IPS DF 4.7 (cell line): ENCODE data around the gene SLC25A51.
"Not testable (repeated sequence)": the region's sequence is repeated elsewhere in the genome, so short reads cannot be mapped to it uniquely, and the experiment has no call there.

ENCODE experiments used
- DNase-seq: peaks from one replicate; pipeline ENCODE4 v3.0.0-alpha.2; 2013; ENCODE audit warnings: low spot score; ENCODE audit errors: extremely low read depth

Gene SLC25A51

DNA sequence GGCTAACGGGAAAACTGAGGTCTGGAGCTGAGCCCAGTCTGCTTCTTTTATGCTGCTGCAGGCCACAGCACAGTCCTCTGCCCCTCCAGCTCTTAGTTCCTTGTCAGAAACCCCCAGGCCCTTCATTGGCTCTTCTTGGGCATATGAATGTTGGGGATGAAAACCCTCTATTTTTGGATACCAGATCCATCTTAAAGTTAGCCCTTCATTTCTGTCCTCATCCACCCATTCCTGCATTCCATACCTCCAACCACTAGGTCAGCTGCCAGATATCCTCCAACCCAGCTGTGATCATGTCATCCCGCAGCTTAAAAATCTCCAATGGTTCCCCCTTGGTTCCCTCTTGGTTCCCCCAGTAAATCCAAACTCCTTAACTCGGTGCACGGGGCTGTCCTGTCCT, 1.8 kb upstream of the SLC25A51 start:
- no peak for DNase-seq

DNA sequence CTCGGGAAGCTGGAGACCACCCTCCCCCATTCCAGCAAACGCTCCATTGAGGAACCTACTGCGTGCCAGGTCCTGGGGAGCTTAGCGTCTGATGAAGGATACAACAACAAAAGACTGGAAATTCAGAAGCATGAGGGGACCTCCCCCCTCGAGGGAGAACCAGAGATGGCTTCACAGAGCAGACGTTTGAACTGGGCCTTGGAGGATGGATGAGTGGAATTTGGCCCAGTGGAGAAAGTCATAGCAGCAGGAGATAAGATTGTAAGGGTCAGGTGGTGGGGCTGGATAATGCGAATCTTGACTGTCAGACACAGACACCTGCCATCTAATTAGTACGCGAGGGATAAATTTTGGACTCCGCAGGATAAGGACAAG, 1.2 kb upstream of the SLC25A51 start:
- no peak for DNase-seq

DNA sequence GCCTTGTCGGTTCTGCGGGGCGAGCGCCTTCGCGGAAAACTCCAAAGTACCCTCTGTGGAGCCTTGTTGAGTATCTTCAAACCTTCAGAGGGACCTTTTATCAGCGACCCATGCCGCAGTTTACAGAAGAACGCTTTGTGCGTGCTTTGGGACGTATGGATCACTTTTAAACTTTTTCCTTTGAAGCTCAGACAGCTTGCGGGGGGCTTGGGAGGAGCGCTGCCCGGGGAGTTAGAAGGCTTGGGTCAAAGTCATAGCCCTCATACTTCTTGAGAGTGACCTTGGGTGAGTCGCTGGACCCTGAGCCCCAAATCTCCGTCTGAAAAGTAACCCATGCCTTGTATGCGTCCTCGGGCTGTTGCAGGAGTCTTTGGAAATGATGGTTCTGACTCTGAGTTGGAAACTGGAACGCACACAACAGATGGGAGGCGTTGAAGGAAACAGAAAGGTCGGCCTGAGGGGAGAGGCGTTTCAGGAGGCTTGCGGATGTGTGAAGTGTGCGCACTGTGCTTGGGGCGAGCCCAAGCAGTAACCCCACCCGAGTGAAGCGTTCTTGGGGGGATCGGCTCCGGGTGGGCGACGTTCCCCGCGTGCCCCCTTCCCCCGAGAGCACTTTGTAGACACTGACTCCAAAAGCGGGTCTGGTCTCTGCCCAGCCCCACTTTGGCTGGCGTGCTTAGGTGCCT, 661 bp upstream of the SLC25A51 start:
- DNase-seq: no peak

DNA sequence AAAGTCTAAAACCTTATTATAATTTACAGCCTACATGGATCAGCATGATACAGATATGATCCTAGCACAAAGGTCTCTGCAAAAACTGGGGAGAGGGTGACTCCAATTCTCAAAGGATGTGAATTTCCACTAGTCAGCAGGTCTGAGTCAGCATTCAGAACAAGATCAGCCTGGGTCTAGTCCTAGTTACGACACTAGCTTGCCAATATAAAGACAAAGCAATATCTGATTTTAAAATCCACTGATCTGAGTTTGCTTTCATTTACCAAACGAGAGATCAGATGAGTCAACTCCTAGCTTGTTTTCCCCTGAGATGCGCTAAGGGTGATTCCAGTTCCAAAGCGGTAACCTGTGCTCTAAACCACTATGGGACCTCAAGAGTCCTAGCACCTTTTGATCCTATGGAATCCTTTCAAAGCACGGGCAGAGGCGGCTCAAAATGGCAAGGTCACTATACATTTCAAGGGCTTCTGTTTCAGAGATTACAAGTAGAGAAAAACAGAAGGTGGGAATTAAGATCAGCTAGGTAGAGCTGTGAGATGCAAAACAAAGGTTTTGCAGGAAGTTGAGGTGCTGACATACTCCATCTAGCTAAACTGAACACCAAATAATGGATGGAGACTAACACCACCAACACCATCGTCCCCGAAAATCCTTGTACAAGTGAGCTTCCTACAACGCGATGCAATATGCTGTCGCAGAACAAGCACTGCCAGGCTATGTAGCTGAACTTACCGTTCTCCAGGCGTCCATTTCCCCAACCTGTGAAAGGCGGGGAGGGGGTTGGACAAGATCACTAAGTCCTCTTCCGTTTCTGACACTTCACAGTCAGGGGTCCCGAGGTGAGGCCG, 906 bp downstream of the SLC25A51 start:
- DNase-seq: no peak

DNA sequence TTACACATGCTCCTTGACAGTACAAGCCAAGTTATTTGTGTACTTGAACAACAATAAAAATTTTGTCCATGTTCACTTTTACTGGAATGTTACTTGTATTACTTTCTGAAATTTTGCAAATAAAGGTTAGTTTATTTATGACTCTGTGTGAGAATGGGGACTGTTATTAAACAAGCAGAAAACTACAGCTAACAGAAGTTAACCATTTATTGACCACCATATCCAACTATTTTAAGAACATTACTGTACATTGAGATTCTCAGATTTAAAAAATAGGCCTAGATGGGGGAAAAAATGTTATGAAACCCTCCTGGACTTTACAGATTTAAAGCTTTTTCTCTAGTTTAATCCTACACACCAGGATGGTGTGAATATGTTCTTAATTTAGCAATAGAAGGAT, 1.8 kb downstream of the SLC25A51 start:
- no peak for DNase-seq

DNA sequence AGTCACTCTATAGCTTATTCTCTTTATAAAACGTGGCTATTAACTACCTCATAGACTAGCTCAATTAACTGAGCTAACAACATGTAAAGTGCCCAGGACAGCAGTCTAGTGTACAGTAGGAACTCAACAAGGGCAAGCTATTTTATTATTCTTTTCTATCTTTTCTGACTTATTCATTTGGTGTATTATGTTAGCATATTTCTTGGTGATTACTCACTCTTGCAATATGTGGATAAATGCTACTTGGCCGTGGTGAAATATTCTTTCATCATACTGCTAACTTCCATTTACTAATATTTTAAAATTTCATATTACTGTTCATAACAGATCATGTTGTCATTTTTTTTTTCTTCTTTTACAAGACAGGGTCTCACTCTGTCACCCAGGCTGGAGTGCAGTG, 4.9 kb downstream of the SLC25A51 start:
- no peak for DNase-seq

DNA sequence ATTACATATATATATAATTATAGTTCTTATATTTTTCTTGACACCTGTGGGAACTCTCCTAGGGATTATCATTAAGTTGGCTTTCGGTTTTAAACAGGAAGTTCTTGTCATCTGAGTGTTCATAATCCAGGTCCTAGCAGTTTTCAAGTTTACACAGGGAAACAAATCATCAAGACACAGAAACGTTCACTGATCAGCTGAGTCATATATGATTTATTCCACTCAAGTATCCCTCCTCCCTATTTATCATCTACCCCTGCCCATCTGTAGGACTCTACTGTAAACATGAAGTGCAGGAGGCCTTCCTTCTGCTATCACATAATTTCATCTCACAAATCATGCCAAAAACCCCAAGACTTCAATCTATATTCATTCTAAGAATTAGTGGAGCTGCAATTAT, 6.3 kb downstream of the SLC25A51 start:
- no peak for DNase-seq

DNA sequence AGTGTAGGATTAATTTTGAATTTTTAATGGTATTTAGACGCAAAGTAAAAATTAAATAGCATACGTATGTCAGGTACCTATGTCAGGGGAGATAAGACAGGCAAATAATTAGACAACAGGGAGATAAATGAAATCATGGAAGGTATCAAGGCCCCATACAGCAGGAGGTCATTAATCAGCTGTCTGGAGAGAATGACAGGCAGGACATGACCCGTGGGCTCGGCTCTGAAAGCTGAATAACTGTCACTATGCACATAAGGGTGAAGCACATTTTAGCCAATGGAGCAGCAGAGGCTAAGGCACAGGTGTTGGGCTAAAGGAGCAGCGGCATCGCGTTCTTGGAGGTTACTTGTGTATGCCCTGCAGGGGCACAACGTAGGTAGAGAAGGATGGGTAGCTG, 11.9 kb downstream of the SLC25A51 start:
- no peak for DNase-seq

DNA sequence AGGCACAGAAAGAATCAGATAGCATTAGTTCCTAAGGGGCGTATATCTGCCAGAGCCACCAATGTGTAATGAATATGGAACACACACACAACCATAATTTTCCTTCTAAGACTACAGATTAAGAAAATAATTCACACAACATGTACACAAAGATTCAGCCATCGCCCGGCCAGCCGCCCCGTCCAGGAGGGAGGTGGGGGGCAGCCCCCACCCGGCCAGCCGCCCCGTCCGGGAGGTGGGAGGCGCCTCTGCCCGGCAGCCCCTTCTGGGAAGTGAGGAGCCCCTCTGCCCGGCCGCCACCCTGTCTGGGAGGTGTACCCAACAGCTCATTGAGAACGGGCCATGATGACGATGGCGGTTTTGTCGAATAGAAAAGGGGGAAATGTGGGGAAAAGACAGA, 12.9 kb downstream of the SLC25A51 start:
- not testable (repeated sequence) for DNase-seq

DNA sequence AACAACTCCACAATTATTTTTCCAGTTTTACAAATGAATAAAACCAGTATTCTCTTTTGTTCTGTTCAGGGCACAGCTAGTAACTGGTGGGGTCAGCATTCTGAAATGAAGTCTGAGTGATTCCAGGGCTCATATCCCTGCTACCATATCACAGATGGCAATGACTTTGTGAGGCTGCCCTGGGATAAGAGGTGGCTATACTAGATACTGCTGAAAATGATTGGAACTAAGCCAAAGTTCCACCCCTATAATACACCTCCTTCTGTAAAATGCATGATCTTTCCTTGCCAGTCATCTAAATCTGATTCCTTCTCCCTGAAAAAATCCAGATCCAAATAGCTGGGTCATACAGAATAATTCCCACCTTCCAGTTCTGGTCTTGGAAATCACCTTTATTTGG, 14.4 kb downstream of the SLC25A51 start:
- no peak for DNase-seq

DNA sequence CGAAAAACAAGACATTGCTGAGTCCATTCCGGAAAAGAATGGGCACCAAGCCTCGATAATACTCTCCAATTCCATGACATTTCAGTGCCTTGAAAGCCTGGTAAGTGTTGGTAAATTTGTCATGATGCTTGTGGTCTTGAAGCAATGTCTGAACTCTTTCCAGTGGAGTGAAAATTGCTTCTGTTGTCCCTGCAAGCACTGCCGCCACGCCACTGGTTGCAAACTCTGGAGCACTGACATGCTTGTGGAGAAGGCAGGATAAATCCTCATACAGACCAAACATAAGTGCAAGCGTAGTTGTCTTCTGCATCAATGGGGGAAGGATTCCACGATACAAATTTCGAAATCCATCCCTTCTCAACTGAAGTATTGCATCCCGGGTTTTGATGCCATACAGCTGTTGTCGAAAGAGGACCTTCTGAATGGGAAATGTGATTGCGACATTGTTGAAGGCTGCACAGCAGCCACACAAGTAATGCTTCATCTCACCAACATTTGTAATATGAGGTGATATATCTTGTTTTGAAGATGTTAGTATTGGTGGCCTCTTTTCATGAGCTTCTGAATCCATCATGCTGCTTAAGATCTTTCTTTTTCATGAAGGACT, 15.8 kb downstream of the SLC25A51 start:
- DNase-seq: not testable (repeated sequence)

DNA sequence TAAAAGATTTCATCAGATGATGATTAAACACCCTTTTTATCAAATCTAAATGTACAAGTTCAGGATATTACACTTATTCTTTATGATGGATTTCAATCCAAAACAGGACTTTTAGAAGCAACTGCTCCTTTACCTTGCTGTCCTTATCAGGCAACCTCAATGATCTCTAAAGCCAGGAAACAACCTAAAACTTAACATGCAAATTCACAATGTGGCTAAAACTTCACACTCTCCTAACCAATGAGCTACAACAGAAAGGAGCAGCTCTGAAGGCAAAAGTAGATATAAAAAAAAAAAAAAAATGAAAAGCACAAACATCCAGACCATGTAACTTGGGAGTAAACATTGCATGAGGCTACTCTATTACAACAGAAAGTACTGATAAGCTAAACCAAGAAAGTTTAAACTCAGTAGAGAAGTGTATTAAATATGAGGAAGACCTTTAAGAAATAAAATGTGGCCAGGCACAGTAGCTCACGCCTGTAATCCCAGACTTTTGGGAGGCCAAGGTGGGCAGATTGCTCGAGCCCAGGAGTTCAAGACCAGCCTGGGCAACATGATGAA, 22.9 kb downstream of the SLC25A51 start:
- no peak for DNase-seq

DNA sequence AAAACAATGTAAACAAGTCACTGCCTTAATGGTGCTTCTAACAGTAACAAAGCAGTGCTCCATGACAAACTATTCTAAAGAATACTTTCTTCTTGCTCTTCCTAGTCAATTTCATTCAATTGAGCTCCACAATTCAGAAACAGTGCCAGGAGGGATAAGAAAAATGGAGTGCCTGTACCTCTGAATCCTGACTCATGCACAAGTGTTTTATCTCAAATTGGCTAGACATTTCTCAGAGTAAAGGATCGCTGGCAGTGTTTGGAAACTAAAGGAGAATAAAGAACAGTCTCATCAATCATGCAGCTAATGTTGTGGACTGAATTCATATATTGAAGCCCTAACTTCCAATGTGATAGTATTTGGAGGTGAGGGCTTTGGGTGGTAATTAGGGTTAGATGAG, 27.6 kb downstream of the SLC25A51 start:
- DNase-seq: no peak

DNA sequence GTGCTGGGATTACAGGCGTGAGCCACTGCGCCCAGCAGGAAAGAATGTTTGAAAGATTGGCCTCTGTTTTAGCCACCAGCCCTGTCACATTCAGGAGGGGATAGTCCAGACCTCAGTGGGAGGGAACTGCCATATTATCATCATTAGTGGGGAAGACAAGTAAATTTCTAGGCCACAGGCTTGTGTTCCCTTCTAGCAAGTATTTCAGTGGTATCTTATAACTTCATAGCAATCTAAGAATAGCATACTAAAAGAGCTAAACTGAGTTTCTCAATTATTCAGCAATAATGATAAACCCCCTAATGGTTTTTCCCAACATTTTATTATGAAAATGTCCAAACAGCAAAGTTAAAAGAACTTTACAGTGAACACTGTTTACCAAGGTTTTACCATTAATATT, 30.0 kb downstream of the SLC25A51 start:
- no peak for DNase-seq

DNA sequence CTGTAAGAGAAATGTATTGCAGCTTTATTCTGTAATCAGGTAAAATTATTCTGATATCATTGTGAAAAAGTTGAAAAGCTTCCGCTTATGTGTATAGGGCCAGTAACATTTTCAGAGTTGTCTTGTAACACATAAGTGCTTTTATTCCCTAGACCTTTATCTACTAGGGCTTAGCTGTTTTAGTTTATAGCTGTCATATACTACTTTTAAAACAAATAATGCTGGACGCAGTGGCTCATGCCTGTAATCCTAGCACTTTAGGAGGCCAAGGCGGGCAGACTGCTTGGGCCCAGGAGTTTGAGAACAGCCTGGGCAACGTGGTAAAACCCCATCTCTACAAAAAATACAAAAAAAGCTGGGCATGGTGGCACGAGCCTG, 33.1 kb downstream of the SLC25A51 start:
- no peak for DNase-seq

DNA sequence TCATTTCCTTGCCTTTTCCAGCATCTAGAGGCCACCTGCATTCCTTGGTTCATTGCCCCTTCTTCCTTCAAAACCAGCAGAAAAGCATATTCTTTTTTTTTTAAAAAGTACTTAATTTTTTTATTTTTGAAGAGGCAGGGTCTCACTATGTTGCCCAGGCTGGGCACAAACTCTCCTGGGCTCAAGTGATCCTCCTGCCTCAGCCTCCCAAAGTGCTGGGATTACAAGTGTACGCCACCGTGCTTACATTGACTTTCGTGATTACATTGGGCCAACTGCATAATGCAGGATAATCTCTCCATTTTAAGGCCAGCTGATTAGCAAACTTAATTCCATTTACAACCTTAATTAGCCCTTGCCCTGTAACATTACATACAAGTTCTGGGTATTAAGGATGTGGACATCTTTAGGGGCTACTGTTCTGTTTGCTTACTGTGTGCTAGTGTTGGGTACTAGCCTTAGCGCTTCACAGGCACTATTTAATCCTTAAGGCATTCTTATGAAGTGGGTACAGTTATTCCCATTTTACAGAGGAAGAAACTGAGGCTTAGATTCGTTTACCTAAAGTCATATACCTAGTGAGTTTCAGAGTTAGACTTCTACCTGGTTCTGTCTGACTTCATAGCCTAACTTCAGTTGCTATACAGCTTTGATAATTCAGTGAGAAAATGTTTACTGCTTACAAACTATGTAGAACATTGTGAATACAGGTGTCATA, 33.7 kb downstream of the SLC25A51 start:
- DNase-seq: no peak

DNA sequence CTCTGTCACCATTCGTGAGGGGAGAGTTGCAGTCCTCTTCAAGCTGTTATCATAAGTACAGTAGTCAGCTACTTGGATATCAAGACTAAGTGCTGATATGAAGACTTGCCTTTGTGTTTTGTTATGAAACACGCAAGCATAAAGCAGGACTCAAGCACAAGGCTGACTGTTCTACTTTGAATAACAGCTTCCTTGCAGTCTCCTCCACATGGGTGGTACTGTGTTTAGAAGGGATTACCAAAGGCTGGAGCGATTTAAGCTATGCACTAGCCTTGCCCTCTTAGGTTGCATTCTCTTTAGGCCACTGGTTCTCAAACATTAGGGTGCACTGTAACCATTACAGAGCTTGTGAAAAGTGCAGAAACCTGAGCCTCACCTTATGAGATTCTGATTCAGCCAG, 41.4 kb downstream of the SLC25A51 start:
- DNase-seq: no peak

DNA sequence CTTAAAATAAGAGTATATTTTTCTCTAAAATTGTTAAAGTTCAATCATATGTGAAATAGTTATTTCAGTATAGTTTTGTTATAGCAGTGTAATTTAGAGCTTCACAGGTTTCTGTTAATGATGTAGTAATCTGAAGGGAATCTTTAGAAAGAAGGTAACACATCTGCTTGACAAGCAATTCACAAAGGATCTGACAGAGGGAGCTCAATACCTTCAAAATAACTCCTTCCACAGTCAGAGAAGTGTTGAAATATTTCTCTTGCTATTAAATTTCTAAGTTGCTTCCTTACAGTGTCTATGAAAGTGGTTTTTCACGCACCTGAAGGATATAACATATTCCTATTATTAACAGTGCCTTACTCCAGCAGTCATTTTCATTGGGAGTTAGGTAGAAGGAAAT, 44.9 kb downstream of the SLC25A51 start:
- no peak for DNase-seq

DNA sequence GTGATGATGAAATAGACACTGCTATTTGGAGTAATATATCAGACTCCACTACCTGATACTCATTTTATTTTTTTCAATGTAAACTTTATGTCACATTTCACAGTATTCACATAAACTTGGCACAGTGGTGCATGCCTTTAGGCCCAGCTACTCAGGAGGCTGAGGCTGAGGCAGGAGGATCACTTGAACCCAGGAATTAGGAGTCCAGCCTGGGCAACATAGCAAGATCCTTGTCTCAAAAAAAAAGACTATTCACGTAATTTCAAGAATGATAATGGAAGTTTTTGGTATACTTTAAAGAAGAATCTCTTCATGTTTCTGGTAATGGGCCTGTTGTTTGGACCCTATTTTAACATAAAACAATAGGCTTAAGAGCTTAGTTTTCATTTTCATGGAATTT, 47.4 kb downstream of the SLC25A51 start:
- DNase-seq: no peak

DNA sequence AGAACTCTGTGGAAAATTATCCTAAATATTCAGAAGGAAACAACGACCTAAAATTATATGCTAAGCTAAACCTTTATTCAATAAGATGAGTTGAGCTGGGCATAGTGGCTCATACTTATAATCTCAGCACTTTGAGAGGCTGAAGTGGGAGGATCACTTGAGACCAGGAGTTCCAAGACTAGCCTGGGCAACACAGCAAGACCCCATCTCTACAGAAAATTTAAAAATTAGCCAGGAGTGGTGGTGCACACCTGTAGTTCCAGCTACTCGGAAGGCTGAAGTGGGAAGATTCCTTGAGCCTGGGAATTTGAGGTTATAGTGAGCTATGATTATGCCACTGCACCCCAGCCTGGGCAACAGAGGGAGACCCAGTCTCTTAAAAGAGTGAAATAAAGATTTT, 51.7 kb downstream of the SLC25A51 start:
- DNase-seq: no peak

DNA sequence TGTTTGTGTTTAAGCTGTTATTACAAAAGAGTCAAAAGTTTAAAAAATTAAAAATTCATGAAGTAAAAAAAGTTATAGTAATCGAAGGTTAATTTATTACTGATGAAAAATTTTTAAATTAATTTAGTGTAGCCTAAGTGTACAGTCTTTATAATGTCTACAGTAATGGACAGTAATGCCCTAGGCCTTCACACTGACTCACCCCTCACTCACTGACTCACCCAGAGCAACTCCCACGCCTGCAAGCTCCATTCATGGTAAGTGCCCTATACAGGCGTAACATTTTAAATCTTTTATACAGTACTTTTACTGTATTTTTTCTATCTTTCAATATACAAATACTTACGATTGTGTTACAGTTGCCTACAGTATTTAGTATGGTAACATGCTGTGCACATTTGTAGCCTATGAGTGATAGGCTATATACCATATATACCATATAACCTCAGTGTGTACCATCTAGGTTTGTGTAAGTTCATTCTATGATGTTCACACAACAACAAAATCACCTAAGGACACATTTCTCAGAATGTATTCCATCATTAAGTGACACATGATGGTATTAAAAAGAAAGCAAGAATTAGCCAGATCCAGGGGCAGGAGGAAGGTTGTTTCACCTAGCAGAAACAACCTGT, 63.2 kb downstream of the SLC25A51 start:
- DNase-seq: no peak
